Spleen (tissue), 11 donors: ENCODE results near the gene ANO7. TPM values are rescaled to one million over a fixed set of nuclear protein-coding genes. Genes with fewer than 3 reads are reported as not detected.

Source experiments
- DNase-seq: peaks from one replicate; pipeline ENCODE4 v3.0.0-alpha.2; 2020
- H3K27ac ChIP-seq, 8 donors: fragments of 200-600 bp; sonication (generic) in 7 of 8; 1 replicate in 4 of 8; 2 replicates in 4 of 8; pipeline versions ENCODE4 v1.5.0 to v1.8.0; 2016 to 2021; ENCODE audit warnings: inconsistent platforms in 4 of 8, mild to moderate bottlenecking in 4 of 8, moderate library complexity in 1 of 8
- H3K27me3 ChIP-seq, 7 donors: fragments of 200-600 bp; sonication (generic) in 6 of 7; replicated peaks in 1 of 7; 1 replicate in 4 of 7; 2 replicates in 3 of 7; pipeline versions ENCODE4 v1.5.0 to v1.8.0; 2016 to 2021; ENCODE audit warnings: inconsistent platforms in 3 of 7, mild to moderate bottlenecking in 1 of 7
- H3K36me3 ChIP-seq, 6 donors: fragments of 200-600 bp; sonication (generic) in 5 of 6; 1 replicate in 4 of 6; 2 replicates in 2 of 6; pipeline versions ENCODE4 v1.5.0 to v1.8.0; 2016 to 2021; ENCODE audit warnings: inconsistent platforms in 2 of 6
- H3K4me1 ChIP-seq, 6 donors: fragments of 200-600 bp; sonication (generic) in 5 of 6; 1 replicate in 3 of 6; 2 replicates in 3 of 6; pipeline versions ENCODE4 v1.5.0 to v1.8.0; 2016 to 2021; ENCODE audit warnings: inconsistent platforms in 3 of 6
- H3K4me3 ChIP-seq, 8 donors: fragments of 200-600 bp; sonication (generic) in 7 of 8; 1 replicate in 4 of 8; 2 replicates in 4 of 8; pipeline versions ENCODE4 v1.5.0 to v1.8.0; 2016 to 2021; ENCODE audit warnings: inconsistent platforms in 4 of 8, mild to moderate bottlenecking in 4 of 8, moderate library complexity in 2 of 8
- H3K9me3 ChIP-seq, 8 donors: fragments of 200-600 bp; sonication (generic) in 7 of 8; 1 replicate in 4 of 8; 2 replicates in 4 of 8; pipeline versions ENCODE4 v1.5.0 to v1.8.0; 2016 to 2021; ENCODE audit warnings: inconsistent platforms in 4 of 8
- CTCF ChIP-seq, 11 experiments: fragments of 200-600 bp in 7 of 11; fragments of 450-650 bp in 4 of 11; sonication (generic) in 4 of 11; IDR thresholded peaks in 8 of 11; conservative IDR thresholded peaks in 3 of 11; 1 replicate in 7 of 11; 2 replicates in 4 of 11; pipeline versions ENCODE4 v1.4.0 to v1.8.0; 2016 to 2021; ENCODE audit warnings: antibody characterized with exemption in 11 of 11, inconsistent platforms in 4 of 11, mild to moderate bottlenecking in 1 of 11
- POLR2A ChIP-seq, 3 donors: fragments of 450-650 bp; IDR thresholded peaks; one replicate each; pipeline ENCODE4 v1.5.1; 2017; ENCODE audit warnings: antibody characterized with exemption in 3 of 3, mild to moderate bottlenecking in 1 of 3
- POLR2AphosphoS5 ChIP-seq, 3 donors: sonication (generic); formaldehyde crosslinking; IDR thresholded peaks; one replicate each; pipeline ENCODE4 v1.5.1; 2017; ENCODE audit warnings: antibody characterized with exemption in 3 of 3
- WGBS, 5 donors: extraction: QIAGEN DNeasy Blood & Tissue Kit in 3 of 5; methylation state at CpG; one replicate each; pipeline versions ENCODE4 v1.1.5 to v1.1.7; 2013 to 2018; 5-methylcytosine and 5-hydroxymethylcytosine counted together
- intact Hi-C: fragments of 100-400 bp; cut with DNase I; formaldehyde crosslinking; loops from one replicate; pipeline ENCODE4 v1.15.0; 2023; ENCODE audit warnings: low total_unique reads
- polyA plus RNA-seq, 3 donors: library from polyadenylated mRNA; stranded (reverse); fragments of 200-250 nt; gene quantifications; one replicate each; pipeline ENCODE4 v1.2.1, GENCODE V29; 2013
- total RNA-seq, 7 donors: library from RNA; depleted of rRNA in 3 of 7; stranded (reverse); fragments of >200 nt in 3 of 7; fragmentation: NEBNext Ultra II Directional in 4 of 7; extraction: Animal tissue kit (Norgen Biotek cat#: 25700) in 4 of 7; gene quantifications; one replicate each; pipeline versions ENCODE4 v1.1.0 to v1.2.1, GENCODE V29; 2016 to 2021
- donor health status: healthy with polysubstance abuse.
- donor health status: DM: no; HTN: no; CAD: no; lungs with moderate emphysema.
- donor health status: DM: no; HTN: no; CAD: no.
- donor health status: Bipolar disorder and iron deficiency.
- donor health status: healthy.
- donor health status: DM: no; HTN: no; CAD: no.
- donor health status: DM: yes; HTN: yes; CAD: no.

Gene ANO7
- total and polyA plus RNA-seq, 10 donors: 0.46 to 3.5 (median 2.4) TPM

- 79 to 98% (median 88%) methylated on average over 5 to 15 of the region's 15 CpGs for WGBS, 5 donors
- Histone ChIP-seq H3K9me3 (no peaks in the 10 kb centered on the region), H3K27me3 (peaks cover 0 to 17% (median 0%) of the 10 kb centered on the region in 7 donors), H3K4me3 (no peak overlapping the region), H3K36me3 (no peaks in the 10 kb centered on the region), H3K27ac (no peak overlapping the region), H3K4me1 (peaks cover 0 to 12% (median 7%) of the 10 kb centered on the region in 6 donors)
- no peak for TF ChIP-seq POLR2A (IDR thresholded peaks at IDR 0.05)
- no peak for DNase-seq
- intact Hi-C loops: no loop called here
Measured at GRCh38 chr2:241189856-241190201, 1.4 kb downstream of the ANO7 start.

- no peak for DNase-seq
- intact Hi-C loops: no loop called here
- Histone ChIP-seq H3K4me3 (no peak overlapping the region), H3K27ac (no peak overlapping the region), H3K9me3 (no peaks in the 10 kb centered on the region), H3K4me1 (peaks cover 0 to 12% (median 7%) of the 10 kb centered on the region in 6 donors), H3K27me3 (peaks cover 0 to 17% (median 0%) of the 10 kb centered on the region in 7 donors), H3K36me3 (no peaks in the 10 kb centered on the region)
- WGBS, 5 donors: 78 to 90% (median 86%) methylated on average over 12 to 19 of the region's 19 CpGs
- no peak for TF ChIP-seq POLR2A (IDR thresholded peaks at IDR 0.05)
- TF ChIP-seq CTCF (IDR thresholded peaks at IDR 0.05 in 8 of 11, conservative IDR thresholded peaks at IDR 0.05 in 3 of 11): no peak
- TF ChIP-seq POLR2AphosphoS5 (IDR thresholded peaks at IDR 0.05): no peak
Measured at GRCh38 chr2:241190291-241190981, 2.0 kb downstream of the ANO7 start.

DNA sequence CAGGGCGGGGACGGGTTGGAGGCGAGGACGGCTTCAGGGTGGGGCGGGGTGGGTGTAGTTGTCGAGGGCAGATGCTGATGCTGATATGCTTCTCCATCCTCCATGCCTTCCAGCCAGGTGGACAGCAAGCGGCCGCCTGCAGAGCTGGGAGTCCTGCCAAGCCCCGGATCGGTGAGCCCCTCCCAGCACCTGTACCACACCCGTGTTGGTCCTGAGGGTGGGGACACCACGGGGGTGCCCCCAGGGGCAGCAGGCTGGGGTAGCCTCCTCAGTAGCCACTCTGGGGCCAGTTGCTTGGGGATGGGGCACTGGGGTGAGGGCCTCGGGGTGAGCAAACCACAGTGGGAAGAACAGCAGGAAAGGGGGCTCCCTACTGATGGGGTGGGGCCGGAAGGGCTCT is 2.6 kb downstream of the ANO7 start:
- peaks cover 0 to 17% (median 0%) of the 10 kb centered on the region in 7 donors for H3K27me3 ChIP-seq
- H3K4me3 ChIP-seq: no peak overlapping the region
- intact Hi-C loops: no loop called here
- TF ChIP-seq POLR2A (IDR thresholded peaks at IDR 0.05) (no peak), CTCF (IDR thresholded peaks at IDR 0.05 in 8 of 11, conservative IDR thresholded peaks at IDR 0.05 in 3 of 11) (no peak), POLR2AphosphoS5 (IDR thresholded peaks at IDR 0.05) (no peak)
- H3K4me1 ChIP-seq: peaks cover 0 to 12% (median 7%) of the 10 kb centered on the region in 6 donors
- WGBS, 5 donors: 63 to 86% (median 80%) methylated on average over 2 to 14 of the region's 14 CpGs
- H3K36me3 ChIP-seq: no peaks in the 10 kb centered on the region
- no peak overlapping the region for H3K27ac ChIP-seq
- DNase-seq: no peak
- H3K9me3 ChIP-seq: no peaks in the 10 kb centered on the region

DNA sequence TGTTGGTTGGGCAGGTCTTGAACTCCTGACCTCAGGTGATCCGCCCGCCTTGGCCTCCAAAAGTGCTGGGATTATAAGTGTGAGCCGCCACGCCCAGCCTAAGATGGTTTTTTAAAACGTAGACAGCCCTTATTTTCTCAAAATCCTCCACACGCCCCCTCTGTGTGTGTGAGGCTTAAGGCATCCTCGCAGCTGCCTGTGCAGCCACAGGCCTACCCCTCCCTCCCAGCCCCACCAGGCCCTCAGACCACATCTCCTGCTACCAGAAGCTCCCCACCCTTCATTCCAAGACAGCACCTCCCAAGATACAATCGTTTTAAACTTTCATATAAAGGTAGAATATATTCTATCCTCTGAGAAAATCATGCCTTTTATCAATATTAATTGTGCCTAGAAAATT is 4.8 kb downstream of the ANO7 start:
- DNase-seq: no peak

More for the DNA sequence above, 4.8 kb downstream of the ANO7 start:
- WGBS, 5 donors: 78 to 88% (median 88%) methylated on average over 8 of the region's 8 CpGs
- H3K4me3 ChIP-seq: no peak overlapping the region
- no peak overlapping the region for H3K27ac ChIP-seq
- H3K9me3 ChIP-seq: no peaks in the 10 kb centered on the region
- peaks cover 0 to 5% (median 0%) of the 10 kb centered on the region in 7 donors for H3K27me3 ChIP-seq
- no peak for TF ChIP-seq CTCF (IDR thresholded peaks at IDR 0.05 in 8 of 11, conservative IDR thresholded peaks at IDR 0.05 in 3 of 11)
- TF ChIP-seq POLR2A (IDR thresholded peaks at IDR 0.05): no peak
- no peak for TF ChIP-seq POLR2AphosphoS5 (IDR thresholded peaks at IDR 0.05)
- no peaks in the 10 kb centered on the region for H3K36me3 ChIP-seq
- intact Hi-C loops: no loop called here
- peaks cover 0 to 6% (median 3%) of the 10 kb centered on the region in 6 donors for H3K4me1 ChIP-seq
